HG02840 (cell line): ENCODE results near the gene AVPR2.

Experiments used
- ATAC-seq: cut with Tn5 transposase; IDR thresholded peaks from one replicate; pipeline ENCODE4 v1.9.1; 2021; ENCODE audit warnings: mild to moderate bottlenecking, moderate library complexity, moderate number of reproducible peaks; ENCODE audit not compliant: unreplicated experiment, low FRiP score

The AVPR2 gene

DNA sequence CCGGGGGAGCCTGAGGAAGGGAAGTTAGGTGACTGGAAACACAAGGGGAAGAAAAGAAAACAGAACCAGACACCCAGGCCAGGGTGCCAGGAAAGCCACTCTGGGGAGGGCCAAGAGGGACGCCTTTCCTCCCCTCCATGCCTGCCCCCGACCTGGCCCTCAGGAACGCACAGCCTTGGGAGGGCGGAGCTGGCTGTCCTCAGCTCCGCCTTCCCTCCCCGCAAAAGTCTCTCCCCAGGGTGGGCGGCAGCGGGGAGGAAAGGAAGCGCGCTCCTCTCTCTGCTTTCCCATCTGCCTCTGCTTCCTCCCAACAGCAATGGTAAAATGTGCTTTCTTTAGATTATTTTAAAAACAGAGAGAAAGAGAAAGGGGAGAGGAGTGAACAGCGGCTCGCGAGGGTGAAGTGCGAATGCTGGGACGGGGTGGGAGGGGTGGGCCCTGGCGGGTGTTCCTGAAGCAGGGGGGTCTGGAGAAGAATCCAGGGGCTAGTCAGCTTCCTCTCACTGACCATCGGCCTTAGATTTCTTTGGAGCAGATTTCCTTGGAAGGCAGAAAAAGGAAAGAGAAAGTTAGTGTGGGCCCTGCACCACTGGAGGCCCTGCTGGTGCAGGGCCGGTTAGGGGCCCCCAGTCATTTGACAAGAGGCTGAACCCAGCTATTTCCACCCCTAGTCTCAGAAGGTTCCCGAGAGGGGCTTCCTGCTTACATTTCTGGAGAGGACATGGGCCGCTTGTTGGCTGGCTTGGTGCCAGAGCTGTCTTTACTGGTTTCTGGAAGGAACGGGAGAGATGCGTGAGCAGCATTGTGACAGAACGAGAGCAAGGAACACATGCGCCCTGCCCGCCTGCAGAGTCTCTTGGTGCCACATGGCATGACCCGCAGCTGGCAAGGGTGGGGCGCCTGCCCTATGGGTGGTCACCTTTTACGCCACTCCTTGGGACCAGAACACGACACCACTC is 44.7 kb downstream of the AVPR2 start:
- ATAC-seq, result no peak

- ATAC-seq, result no peak
Observed at GRCh38 chrX:153950127-153950526, 45.7 kb downstream of the AVPR2 start.

- ATAC-seq, result no peak
Observed at GRCh38 chrX:153951683-153952372, 47.4 kb downstream of the AVPR2 start.

DNA sequence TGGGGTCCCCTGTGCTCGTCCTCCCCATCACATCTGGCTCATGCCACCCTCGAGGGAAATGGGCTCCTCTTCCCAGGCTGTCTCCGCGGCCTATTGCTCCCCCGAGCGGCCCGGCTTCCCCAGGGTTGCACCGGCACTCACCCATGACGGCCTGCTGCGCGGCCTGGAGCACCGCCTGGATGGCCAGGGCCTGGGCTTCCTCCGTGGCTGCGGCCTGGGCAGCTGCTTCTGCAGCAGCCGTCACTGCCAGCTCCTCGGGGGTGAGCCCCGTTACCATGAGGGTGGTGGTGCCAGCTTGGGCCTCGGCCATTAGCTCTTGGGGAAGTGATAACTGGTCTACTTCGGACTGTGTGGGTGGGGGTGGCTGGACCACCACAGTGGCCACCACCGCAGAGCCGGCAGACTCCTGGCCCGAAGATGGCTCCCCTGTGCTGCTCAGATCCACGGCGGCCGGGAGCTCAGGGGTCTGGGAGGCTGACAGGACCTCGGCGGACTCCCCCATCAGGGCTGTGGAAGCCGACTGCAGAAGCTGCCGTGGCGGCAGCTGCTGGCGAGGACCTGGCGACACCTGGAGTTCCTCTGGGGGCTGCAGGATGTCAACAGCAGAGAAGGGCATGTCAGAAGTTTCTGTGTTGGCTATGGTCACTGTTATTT is 48.0 kb downstream of the AVPR2 start:
- no peak for ATAC-seq

GRCh38 chrX:153953342-153953830 is 48.9 kb downstream of the AVPR2 start:
- no peak for ATAC-seq

- ATAC-seq, result no peak
Observed at GRCh38 chrX:153953892-153954557, 49.6 kb downstream of the AVPR2 start.

DNA sequence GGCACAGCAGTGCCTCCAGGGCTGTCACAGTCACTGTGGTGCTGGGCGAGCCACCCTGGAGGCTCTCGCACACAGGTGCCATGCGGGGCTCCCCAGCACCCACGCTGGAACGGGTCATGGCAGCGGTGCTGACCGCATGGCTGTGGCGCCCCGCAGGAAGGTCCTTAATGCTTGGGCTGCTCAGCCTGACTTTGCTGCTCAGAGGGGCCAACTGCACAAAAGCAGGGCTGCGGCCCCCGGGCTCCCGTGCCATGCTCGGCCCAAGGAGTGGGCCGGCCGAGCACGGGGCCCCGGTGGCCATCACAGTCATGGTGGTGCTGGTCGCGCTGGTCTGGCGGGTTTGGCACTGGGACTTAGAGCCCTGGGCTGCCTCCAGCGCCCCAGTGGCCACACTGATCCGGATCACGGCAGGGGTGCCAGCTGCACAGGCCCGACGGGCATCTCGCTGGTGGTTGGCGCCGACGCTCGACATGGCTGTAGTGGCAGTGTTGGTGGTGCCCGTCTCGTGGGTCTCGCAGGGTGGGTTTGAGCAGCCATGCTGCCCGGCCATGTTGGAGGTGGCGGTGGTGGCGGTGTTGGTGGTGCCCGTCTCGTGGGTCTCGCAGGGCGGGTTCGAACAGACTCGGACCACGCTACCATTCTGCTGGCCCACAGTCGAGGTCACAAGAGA is 50.2 kb downstream of the AVPR2 start:
- no peak for ATAC-seq

- no peak for ATAC-seq
Observed at GRCh38 chrX:153955228-153955732, 50.8 kb downstream of the AVPR2 start.

- ATAC-seq, result no peak
Observed at GRCh38 chrX:153956044-153956907, 51.8 kb downstream of the AVPR2 start.
